Endodermal cell (in vitro differentiated cells): ENCODE measurements around the gene DCXR. TPM values are rescaled to one million over a fixed set of nuclear protein-coding genes. Genes with fewer than 3 reads are reported as not detected.

ENCODE experiments used
- DNase-seq: peaks from one replicate; pipeline ENCODE4 v3.0.0-alpha.2; 2017
- H3K27ac ChIP-seq: 2 replicates; pipeline ENCODE4 v1.5.1; 2013; ENCODE audit warnings: mild to moderate bottlenecking, low read depth, low read length, moderate library complexity
- H3K27me3 ChIP-seq: 2 replicates; pipeline ENCODE4 v1.6.1; 2013; ENCODE audit warnings: mild to moderate bottlenecking, low read length, moderate library complexity; ENCODE audit not compliant: insufficient read depth, control insufficient read depth, poor library complexity, severe bottlenecking
- H3K36me3 ChIP-seq: 2 replicates; pipeline ENCODE4 v1.7.0; 2013; ENCODE audit warnings: mild to moderate bottlenecking, low read length, moderate library complexity; ENCODE audit not compliant: control insufficient read depth, insufficient read depth
- H3K4me1 ChIP-seq: one replicate; pipeline ENCODE4 v1.7.0; 2013; ENCODE audit warnings: low read length; ENCODE audit not compliant: control insufficient read depth, insufficient read depth
- H3K4me3 ChIP-seq: 2 replicates; pipeline ENCODE4 v1.5.1; 2013; ENCODE audit warnings: mild to moderate bottlenecking, low read length, moderate library complexity
- H3K9ac ChIP-seq: 2 replicates; pipeline ENCODE4 v1.6.1; 2013; ENCODE audit warnings: mild to moderate bottlenecking, low read length, moderate library complexity; ENCODE audit not compliant: poor library complexity, severe bottlenecking; ENCODE audit errors: extremely low read depth
- H3K9me3 ChIP-seq: 2 replicates; pipeline ENCODE4 v1.6.1; 2013; ENCODE audit warnings: mild to moderate bottlenecking, low read length, moderate library complexity; ENCODE audit not compliant: control insufficient read depth
- H3K27ac Mint-ChIP-seq: 2 replicates; pipeline ENCODE4 v1.8.0; 2020; ENCODE audit warnings: mixed read lengths
- H3K27me3 Mint-ChIP-seq: 2 replicates; pipeline ENCODE4 v1.8.0; 2021; ENCODE audit warnings: mild to moderate bottlenecking, mixed read lengths; ENCODE audit not compliant: insufficient read depth
- H3K36me3 Mint-ChIP-seq: 2 replicates; pipeline ENCODE4 v1.8.0; 2020; ENCODE audit warnings: low read depth, mixed read lengths
- H3K4me1 Mint-ChIP-seq: 2 replicates; pipeline ENCODE4 v1.8.0; 2020; ENCODE audit warnings: mixed read lengths
- H3K4me3 Mint-ChIP-seq: 2 replicates; pipeline ENCODE4 v1.8.0; 2020; ENCODE audit warnings: mild to moderate bottlenecking, moderate library complexity, mixed read lengths
- H3K9me3 Mint-ChIP-seq: 2 replicates; pipeline ENCODE4 v1.8.0; 2020; ENCODE audit warnings: mild to moderate bottlenecking, mixed read lengths
- WGBS, 2 experiments: methylation state at CpG; one replicate each; pipeline versions ENCODE4 v1.1.5 to v1.1.7; 2013; ENCODE audit warnings: missing lambda C conversion rate in 2 of 2, mixed read lengths in 1 of 2; ENCODE audit not compliant: insufficient coverage in 1 of 2, insufficient read length in 1 of 2; 5-methylcytosine and 5-hydroxymethylcytosine counted together
- total RNA-seq, 2 donors: library from RNA; stranded (reverse); fragmentation: NEBNext Ultra II Directional in 1 of 2; extraction: Animal tissue kit (Norgen Biotek cat#: 25700) in 1 of 2; gene quantifications; 2 replicates in 1 of 2; 3 replicates in 1 of 2; pipeline ENCODE4 v1.2.1, GENCODE V29; 2021
- TF ChIP-seq, protein P1 (sequence below): fragments of 200-600 bp; sonication (generic); conservative IDR thresholded peaks from 2 replicates; pipeline ENCODE4 v1.5.0; 2021; ENCODE audit warnings: antibody characterized with exemption, mild to moderate bottlenecking

Gene DCXR
- total RNA-seq, 2 donors from 2014 or later: 73.8 to 83.6 TPM

DNA sequence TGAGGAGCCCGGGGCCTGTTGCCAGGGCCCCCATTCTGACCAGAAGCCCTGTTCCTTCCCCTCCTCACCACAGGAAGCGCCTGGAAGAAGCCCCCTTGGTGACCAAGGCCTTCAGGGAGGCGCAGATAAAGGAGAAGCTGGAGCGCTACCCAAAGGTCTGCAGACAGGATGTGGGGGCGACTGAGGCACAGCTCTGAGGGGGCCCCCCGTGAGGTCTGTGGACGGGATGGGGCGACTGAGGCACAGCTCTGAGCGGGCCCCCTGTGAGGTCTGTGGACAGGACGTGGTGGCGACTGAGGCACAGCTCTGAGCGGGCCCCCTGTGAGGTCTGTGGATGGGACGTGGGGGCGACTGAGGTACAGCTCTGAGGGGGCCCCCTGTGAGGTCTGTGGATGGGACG lies 28.1 kb downstream of the DCXR start:
- no peaks in the 10 kb centered on the region for H3K36me3 Mint-ChIP-seq
- TF ChIP-seq, protein P1, sequence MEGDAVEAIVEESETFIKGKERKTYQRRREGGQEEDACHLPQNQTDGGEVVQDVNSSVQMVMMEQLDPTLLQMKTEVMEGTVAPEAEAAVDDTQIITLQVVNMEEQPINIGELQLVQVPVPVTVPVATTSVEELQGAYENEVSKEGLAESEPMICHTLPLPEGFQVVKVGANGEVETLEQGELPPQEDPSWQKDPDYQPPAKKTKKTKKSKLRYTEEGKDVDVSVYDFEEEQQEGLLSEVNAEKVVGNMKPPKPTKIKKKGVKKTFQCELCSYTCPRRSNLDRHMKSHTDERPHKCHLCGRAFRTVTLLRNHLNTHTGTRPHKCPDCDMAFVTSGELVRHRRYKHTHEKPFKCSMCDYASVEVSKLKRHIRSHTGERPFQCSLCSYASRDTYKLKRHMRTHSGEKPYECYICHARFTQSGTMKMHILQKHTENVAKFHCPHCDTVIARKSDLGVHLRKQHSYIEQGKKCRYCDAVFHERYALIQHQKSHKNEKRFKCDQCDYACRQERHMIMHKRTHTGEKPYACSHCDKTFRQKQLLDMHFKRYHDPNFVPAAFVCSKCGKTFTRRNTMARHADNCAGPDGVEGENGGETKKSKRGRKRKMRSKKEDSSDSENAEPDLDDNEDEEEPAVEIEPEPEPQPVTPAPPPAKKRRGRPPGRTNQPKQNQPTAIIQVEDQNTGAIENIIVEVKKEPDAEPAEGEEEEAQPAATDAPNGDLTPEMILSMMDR: no peak
- no peaks in the 10 kb centered on the region for H3K4me1 ChIP-seq
- H3K4me1 Mint-ChIP-seq: no peaks in the 10 kb centered on the region
- no peak overlapping the region for H3K4me3 Mint-ChIP-seq
- H3K27me3 ChIP-seq: no peaks in the 10 kb centered on the region
- H3K9me3 ChIP-seq: no peaks in the 10 kb centered on the region
- H3K4me3 ChIP-seq: no peak overlapping the region
- H3K27ac ChIP-seq: no peak overlapping the region
- no peaks in the 10 kb centered on the region for H3K27me3 Mint-ChIP-seq
- H3K27ac Mint-ChIP-seq: no peak overlapping the region
- no peak overlapping the region for H3K9ac ChIP-seq
- H3K9me3 Mint-ChIP-seq: no peaks in the 10 kb centered on the region
- 94 to 97% methylated on average over 6 to 15 of the region's 15 CpGs for WGBS, 2 experiments
- no peak for DNase-seq
- no peaks in the 10 kb centered on the region for H3K36me3 ChIP-seq

DNA sequence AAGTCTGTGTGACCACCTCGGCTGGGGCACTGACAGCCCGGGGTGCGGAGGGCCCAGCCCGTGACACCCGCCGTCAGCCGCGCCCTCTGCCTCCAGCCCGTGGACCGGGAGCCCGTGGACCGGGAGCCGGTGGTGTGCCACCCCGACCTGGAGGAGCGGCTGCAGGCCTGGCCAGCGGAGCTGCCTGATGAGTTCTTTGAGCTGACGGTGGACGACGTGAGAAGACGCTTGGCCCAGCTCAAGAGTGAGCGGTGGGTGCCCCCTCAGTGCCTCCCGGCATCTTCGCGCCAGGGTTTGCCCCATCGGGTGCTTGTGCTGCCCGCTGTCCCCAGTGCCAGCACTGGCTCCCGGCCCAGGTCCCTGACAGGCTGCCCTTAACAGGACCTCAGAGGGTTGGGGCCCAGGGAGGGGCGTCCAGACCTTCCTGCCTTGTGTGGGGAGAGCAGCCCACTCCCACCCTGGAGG lies 28.5 kb downstream of the DCXR start:
- WGBS, 2 experiments: 94 to 95% methylated on average over 18 to 28 of the region's 28 CpGs
- Mint-ChIP-seq H3K36me3 (no peaks in the 10 kb centered on the region), H3K9me3 (no peaks in the 10 kb centered on the region), H3K4me3 (no peak overlapping the region), H3K27me3 (no peaks in the 10 kb centered on the region), H3K27ac (no peak overlapping the region), H3K4me1 (no peaks in the 10 kb centered on the region)
- no peak overlapping the region for H3K4me3 ChIP-seq
- no peaks in the 10 kb centered on the region for H3K9me3 ChIP-seq
- no peaks in the 10 kb centered on the region for H3K36me3 ChIP-seq
- no peaks in the 10 kb centered on the region for H3K4me1 ChIP-seq
- no peak overlapping the region for H3K9ac ChIP-seq
- TF ChIP-seq, protein P1: no peak
- no peak overlapping the region for H3K27ac ChIP-seq
- DNase-seq: no peak
- H3K27me3 ChIP-seq: no peaks in the 10 kb centered on the region

DNA sequence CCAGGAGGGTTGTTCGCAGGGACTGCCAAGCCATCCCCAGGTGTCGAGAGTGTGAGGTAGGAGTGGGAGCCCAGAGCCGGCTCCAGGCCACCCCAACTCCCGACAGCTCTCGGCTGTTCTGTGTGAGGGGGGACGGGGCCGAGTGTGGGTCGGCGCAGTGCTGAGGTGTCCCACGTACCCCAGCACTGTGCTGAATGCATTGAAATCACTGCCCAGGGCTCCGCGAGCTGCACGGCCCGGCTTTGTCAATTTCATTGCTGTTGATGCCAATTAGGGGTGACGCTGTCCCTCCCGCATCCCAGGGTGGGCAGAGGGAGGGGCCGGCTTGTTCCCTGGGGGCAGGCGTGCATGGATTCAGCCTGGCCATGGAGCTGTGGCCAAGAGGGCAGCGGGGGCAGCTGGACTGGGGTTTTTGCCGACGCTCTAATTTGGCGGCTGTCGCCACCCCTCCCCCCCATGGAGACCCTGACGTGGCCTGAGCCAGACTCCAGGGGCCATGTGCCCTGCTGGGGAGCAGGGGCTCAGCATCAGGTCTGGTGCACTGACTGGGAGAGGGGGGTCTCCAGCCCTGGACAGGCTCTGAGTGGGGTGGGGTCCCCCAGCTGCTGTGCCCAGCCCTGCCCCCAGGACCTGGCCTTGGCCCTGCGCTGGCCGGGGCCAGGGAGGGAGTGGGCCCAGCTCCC lies 29.1 kb downstream of the DCXR start:
- Histone ChIP-seq H3K27me3 (no peaks in the 10 kb centered on the region), H3K36me3 (no peaks in the 10 kb centered on the region), H3K9ac (no peak overlapping the region), H3K27ac (no peak overlapping the region), H3K9me3 (no peaks in the 10 kb centered on the region), H3K4me3 (no peak overlapping the region), H3K4me1 (no peaks in the 10 kb centered on the region)
- H3K27me3 Mint-ChIP-seq: no peaks in the 10 kb centered on the region
- no peak overlapping the region for H3K27ac Mint-ChIP-seq
- TF ChIP-seq, protein P1: no peak
- H3K9me3 Mint-ChIP-seq: no peaks in the 10 kb centered on the region
- H3K4me1 Mint-ChIP-seq: no peaks in the 10 kb centered on the region
- WGBS, 2 experiments: 95% methylated on average over 20 to 26 of the region's 26 CpGs
- no peak for DNase-seq
- no peaks in the 10 kb centered on the region for H3K36me3 Mint-ChIP-seq
- no peak overlapping the region for H3K4me3 Mint-ChIP-seq
